KOPT-K1 (cell line): ENCODE measurements around the gene ZNF385B.

Source experiments
- H3K27ac ChIP-seq: fragments of 200-600 bp; sonication (generic); 2 replicates; pipeline ENCODE4 v1.5.1; 2016; ENCODE audit warnings: antibody characterized with exemption, mild to moderate bottlenecking, low read depth, low read length; ENCODE audit not compliant: poor library complexity, severe bottlenecking
- H3K36me3 ChIP-seq: fragments of 200-600 bp; sonication (generic); 2 replicates; pipeline ENCODE4 v1.5.1; 2017; ENCODE audit warnings: antibody characterized with exemption, mild to moderate bottlenecking, low read length, moderate library complexity; ENCODE audit not compliant: insufficient read depth
- H3K9me3 ChIP-seq: fragments of 200-600 bp; sonication (generic); 2 replicates; pipeline ENCODE4 v1.5.1; 2017; ENCODE audit warnings: antibody characterized with exemption, low read length, mild to moderate bottlenecking; ENCODE audit not compliant: insufficient read depth, poor library complexity, severe bottlenecking

Gene ZNF385B

DNA sequence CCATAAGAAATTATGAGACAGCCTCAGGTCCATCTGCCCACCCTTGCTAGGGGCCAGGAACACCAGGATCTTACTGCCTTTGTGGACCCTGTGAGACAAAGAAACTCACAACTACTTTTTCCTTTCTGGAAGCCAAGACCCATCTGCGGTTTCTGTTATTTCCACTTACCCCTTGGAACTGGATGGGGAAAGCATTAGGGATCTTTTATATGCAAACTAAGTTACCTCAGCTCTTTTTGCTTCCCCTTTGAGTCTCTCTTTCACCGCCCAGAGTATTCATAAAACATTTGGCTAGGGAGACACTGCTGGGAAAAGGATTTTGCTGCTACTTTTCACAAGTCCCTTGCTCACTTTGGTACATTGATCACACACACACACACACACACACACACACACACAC is 95.7 kb downstream of the ZNF385B start:
- Histone ChIP-seq H3K36me3 (no peaks in the 10 kb centered on the region), H3K27ac (no peak overlapping the region), H3K9me3 (no peaks in the 10 kb centered on the region)

DNA sequence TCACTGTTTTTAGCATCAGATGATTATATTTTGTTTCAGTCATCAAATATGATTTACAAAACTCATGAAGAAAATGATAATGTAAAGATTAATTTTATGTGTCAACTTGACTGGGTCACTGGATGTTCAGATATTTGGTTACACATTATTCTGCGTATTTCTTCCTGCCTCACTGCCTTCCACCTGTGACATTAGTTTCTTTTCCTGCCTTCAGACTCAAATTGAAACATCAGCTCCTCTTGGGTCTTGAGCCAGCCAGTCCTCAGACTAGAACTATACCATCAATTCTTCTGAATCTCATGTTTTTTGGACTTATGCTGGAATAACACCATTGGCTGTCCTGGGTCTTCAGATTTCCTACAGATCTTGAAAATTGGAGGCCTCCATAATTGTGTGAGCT is 96.7 kb downstream of the ZNF385B start:
- no peaks in the 10 kb centered on the region for H3K9me3 ChIP-seq
- no peaks in the 10 kb centered on the region for H3K36me3 ChIP-seq
- no peak overlapping the region for H3K27ac ChIP-seq

DNA sequence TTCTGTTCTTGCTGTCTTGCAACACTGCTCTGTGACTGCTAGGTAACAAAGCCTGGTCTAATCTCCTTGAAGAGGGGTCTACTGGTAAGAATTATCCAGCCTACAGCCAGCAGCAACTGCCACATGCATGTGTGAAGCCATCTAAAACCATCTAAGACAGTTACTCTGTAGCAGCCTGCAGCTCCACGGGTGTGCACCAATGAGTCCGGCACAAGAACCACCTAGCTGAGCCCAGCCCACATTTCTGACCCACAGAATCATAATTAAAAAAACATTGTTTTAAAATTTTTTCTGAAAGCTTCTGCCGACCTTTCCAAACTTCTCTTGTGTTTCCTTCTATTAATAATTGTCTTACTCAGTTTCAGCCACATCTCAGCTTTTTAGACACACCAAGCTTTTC is 102.8 kb downstream of the ZNF385B start:
- Histone ChIP-seq H3K27ac (no peak overlapping the region), H3K36me3 (no peaks in the 10 kb centered on the region), H3K9me3 (no peaks in the 10 kb centered on the region)

DNA sequence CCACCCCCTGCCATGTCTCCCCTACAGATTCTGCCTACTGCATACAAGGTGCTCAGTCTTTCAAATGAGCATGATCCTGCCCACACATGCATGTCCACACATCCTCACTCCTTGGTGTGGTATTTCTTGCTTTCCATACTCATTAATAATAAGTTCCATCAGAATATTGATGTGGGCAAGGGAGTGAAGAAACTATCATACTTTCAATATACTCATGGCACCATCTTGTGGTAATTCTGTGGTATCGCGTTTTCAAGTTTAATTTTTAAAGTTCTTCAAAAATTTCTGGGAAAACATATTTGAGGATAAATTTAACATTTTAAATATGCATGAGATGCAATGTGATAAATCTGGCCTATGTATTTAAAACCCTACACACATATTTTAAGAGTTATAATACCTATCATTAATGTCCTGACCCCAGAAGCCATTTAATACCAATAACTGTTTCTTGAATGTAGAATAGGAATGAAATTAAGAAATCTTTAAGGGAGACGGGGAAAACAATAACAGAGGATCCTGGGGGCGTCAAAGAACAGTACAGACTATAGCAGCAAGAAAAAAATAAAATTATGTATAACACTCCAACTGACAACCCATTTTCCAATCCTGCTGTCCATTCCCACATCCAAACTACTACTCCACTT is 110.1 kb downstream of the ZNF385B start:
- Histone ChIP-seq H3K27ac (no peak overlapping the region), H3K9me3 (no peaks in the 10 kb centered on the region), H3K36me3 (no peaks in the 10 kb centered on the region)

DNA sequence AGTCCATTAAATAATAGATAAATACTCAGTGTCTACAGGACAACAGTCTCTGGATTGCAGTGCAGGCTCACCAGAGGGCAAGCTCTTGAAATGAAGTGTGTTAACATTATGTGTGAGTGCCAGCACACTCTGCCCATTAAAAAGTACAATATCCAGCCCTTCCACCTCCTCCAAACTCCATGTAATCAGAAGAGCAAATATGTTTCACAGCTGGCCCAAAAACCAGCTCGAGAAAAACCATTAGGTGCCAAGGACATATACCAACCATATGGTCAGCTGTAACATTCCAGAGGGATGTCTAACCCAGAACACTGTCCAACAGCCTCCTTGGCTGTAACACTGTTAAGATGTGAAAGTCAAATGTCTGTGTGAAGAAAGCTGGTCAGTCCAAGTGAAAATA is 112.2 kb downstream of the ZNF385B start:
- H3K9me3 ChIP-seq: no peaks in the 10 kb centered on the region
- H3K27ac ChIP-seq: no peak overlapping the region
- no peaks in the 10 kb centered on the region for H3K36me3 ChIP-seq

DNA sequence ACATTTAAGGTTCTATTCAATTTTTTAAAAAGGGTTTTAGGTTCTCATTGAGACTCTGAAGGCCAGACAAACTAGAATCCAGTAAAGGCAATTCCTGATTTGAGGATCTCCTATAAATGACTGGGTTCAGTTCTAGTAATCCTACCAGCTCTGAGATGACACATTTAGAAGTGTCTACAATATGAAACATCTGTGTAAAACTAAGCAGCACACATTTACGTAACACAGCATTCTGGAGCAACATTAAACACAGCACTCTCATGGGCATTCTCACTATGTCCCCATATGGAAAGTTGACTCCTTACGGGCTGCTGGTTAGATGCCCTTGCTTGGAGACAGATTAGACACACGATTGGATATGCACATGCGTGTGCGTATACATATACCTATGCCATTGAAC is 114.4 kb downstream of the ZNF385B start:
- Histone ChIP-seq H3K27ac (no peak overlapping the region), H3K9me3 (no peaks in the 10 kb centered on the region), H3K36me3 (no peaks in the 10 kb centered on the region)

DNA sequence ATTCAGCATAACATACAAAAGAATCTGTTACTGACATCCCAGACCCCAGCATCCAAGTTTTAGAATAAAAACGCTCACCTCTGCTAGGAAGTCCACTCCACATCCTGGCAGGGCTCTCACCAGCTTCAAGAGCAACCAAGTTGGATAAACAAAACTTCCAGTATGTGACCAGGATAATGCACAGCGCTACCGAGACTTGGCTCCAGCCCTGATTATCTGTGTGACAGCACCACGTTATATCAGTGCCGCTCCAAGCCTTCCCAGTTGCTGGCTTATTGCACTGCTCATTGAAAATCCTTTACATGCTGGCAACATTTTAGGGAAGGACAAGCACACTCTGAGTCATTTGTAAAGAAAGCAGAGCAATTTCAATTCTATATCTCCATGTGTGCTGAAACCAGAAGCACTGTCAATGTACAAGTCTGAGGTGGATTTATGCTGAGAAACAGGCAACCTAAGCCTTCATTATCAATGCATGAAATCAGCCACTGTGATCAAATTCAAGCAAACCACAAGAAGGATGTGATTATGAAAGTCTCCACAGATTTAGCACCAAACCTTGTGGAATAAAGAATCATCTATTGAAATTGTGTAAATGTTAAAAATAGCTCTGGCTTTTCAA is 115.7 kb downstream of the ZNF385B start:
- Histone ChIP-seq H3K36me3 (no peaks in the 10 kb centered on the region), H3K27ac (no peak overlapping the region), H3K9me3 (no peaks in the 10 kb centered on the region)

DNA sequence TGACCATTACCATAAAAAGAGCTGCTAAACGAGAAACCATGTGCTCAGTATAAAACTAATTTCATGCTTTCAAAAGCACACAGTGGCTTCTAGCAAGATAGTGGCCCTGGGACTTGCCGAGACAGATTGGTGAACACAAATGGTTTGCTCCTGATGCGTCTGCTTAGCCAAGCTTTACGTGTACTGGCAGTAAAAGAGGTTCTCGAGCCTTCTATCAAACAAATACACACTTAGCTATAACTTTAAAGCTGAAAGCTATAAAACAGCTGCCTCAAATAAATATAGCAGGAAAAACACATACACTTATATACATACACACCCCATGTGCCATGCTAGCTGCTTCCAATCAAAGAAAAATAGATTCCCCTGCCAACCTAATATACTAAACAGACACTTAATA is 117.0 kb downstream of the ZNF385B start:
- Histone ChIP-seq H3K9me3 (no peaks in the 10 kb centered on the region), H3K27ac (no peak overlapping the region), H3K36me3 (no peaks in the 10 kb centered on the region)

DNA sequence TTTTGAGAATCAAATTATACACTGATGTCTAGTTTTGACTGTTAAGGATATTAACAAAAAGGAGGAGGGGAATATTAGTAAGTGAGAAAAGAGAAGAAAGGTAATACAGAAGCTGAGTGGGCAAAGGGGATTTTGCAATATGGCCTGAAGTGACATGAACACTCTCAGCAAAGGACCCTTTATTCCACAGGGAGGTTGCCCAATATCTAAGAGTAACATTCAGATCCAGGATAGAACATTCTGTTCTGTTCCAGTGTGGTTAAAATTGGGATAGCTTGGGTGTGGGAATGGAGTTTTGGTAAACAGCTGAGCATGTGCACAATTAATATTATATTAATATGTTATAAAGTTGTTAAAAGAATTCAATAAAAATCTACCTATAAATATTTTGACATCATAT is 120.1 kb downstream of the ZNF385B start:
- Histone ChIP-seq H3K27ac (no peak overlapping the region), H3K9me3 (no peaks in the 10 kb centered on the region), H3K36me3 (no peaks in the 10 kb centered on the region)

DNA sequence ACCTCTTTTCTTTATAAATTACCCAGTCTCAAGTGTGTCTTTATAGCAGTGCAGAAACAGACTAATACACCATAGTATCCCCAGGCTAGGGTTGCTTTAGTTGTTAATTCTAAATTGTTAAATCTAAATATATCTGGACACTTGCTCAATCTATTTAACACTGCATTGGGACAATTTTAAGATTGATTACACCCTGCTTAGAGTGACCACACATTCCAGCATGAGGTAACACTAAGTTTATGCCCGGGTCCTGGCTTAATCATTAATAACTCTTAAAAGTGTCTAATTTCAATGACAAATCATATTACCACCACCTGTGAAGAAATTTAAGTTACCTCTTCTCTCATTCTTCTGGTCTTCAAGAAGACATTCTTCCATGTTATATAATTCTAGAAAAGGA is 131.4 kb downstream of the ZNF385B start:
- Histone ChIP-seq H3K36me3 (no peaks in the 10 kb centered on the region), H3K27ac (no peak overlapping the region), H3K9me3 (no peaks in the 10 kb centered on the region)

DNA sequence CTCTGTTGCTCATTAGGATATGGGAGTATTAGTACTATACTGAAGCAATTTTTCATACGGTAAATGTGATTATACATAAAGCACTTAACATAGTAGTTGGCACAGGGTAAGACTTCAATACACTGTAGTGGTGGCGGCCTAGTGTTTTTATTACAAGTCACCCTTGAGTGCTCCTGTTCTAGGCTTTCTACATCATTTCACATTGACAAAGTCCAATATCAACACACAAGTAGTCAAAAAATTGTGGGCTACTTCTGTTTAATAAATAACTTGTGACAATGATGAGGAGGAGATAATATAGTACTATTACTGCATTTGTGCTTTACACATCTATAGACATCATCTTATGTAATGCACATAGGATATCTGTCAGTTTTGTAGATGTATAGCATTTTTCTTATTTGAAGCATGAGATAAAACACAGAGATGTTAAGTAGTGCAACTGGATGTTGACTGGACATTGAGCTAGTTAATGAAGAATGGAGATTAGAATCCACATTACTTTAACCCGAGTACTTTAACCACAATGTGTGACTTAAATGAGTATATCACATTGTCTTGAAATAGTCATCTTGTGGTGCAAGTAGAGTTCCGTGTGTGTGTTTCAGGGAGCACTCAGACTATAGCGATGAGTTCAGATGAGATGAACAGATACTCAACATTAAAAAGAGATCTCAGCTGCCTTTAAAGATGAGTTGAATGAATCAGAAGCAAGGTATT is 134.8 kb downstream of the ZNF385B start:
- Histone ChIP-seq H3K9me3 (no peaks in the 10 kb centered on the region), H3K36me3 (no peaks in the 10 kb centered on the region), H3K27ac (no peak overlapping the region)

DNA sequence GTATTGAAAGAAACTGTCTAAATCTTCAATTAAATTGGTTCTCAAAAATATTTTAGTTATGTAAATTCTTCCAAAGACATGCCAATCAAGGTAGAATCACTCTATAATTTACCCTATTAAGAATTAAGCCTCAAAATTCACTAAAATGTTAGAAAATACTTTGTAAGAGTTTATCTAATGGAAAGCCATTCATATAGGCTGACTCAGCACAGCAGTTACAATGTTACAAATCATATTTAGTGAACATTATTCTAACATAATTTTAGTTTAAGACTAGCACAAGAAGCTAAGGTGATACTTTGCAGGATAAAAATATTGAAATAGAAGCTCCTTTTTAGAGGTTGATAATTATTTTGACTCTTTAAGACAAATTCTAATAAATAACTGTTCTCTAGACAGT is 137.0 kb downstream of the ZNF385B start:
- H3K36me3 ChIP-seq: no peaks in the 10 kb centered on the region
- no peaks in the 10 kb centered on the region for H3K9me3 ChIP-seq
- H3K27ac ChIP-seq: no peak overlapping the region

DNA sequence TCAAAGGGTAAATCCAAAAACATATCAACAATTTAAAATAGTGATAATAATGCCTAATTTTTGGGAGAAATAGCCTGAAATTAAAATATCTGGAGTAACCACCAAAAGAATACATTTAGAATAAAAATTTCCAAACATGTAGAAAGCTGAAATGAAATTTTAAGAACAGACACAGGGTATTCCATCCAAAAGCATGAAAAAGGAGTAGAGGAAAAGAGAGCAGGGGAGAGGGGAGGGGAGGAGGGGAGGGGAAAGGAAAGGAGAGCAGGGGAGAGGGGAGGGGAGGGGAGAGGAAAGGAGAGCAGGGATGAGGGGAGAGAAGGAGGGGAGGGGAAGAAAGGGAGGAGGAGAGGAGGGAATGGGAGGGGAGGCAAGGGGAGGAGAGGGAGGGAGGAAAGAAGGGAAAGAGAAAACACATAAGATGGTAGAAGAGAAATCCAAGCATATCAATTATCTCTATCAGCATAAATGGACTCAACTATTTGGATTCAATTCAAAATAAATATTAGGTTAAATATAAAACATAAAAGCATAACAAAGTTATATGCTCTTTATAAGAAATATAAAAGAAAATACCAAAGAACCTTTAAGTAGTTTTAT is 141.1 kb downstream of the ZNF385B start:
- Histone ChIP-seq H3K27ac (no peak overlapping the region), H3K36me3 (no peaks in the 10 kb centered on the region), H3K9me3 (no peaks in the 10 kb centered on the region)

DNA sequence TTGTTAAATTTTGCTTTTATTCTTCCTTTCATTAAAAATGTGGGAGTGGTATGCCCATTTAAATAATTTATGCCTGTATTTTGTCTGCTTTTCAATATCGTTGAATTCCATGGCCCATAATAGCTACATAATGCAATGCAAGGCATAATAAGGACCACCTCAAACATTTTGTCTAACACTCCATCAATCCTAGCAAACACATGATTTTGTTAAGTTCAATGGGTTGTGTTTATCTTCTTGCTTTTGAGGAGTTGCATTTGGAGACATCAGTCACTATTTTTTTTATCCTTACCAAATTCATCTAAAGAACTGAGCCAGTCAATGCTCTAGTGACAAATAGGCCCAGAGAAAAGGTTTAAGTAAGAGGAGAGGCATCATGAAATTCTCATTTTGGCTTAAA is 145.5 kb downstream of the ZNF385B start:
- Histone ChIP-seq H3K27ac (no peak overlapping the region), H3K9me3 (no peaks in the 10 kb centered on the region), H3K36me3 (no peaks in the 10 kb centered on the region)

DNA sequence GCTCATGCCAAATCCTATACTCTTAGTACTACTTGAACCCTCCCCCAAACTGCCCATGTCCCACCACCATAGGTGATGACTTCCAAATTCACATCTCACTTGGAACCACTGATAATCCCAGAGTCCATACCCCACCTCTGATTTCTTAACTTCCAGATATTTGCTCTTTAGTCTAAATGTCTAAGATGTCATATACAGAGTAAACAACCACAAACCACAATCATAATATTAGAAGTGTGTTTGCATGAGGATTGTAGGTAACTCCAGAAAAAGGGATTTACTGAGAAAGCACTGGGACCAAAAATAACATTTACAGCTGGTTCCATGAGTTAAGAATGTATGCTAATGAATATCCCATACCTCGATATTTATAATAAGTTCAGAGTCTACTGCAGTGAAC is 146.2 kb downstream of the ZNF385B start:
- no peaks in the 10 kb centered on the region for H3K36me3 ChIP-seq
- no peak overlapping the region for H3K27ac ChIP-seq
- no peaks in the 10 kb centered on the region for H3K9me3 ChIP-seq
